ENCODE data around the gene RRP1B.

GRCh38 chr21:43743947-43744346 lies 84.6 kb downstream of the RRP1B start:
- no peak for TF ChIP-seq CTCF (conservative IDR thresholded peaks at IDR 0.05; ENCODE audit: low read depth in 2 of 2)
- no peak for TF ChIP-seq REST (IDR thresholded peaks at IDR 0.05; ENCODE audit: unreplicated experiment)
- TF ChIP-seq EZH2 (IDR thresholded peaks at IDR 0.05; ENCODE audit: low read depth, unreplicated experiment) = no peak
- TF ChIP-seq ZNF114 (CRISPR knock-in tag; IDR thresholded peaks at IDR 0.05) = no peak
- TF ChIP-seq POLR2AphosphoS5 (IDR thresholded peaks at IDR 0.05; ENCODE audit: low read depth) = no peak
- no peak for TF ChIP-seq CREB1 (CRISPR knock-in tag; IDR thresholded peaks at IDR 0.05; ENCODE audit: low read depth)
- TF ChIP-seq EZH2phosphoT487 (IDR thresholded peaks at IDR 0.05; ENCODE audit: unreplicated experiment) = no peak
- TF ChIP-seq ZNF462 (CRISPR knock-in tag; IDR thresholded peaks at IDR 0.05) = no peak
- TF ChIP-seq STAT1 (IDR thresholded peaks at IDR 0.05; ENCODE audit: unreplicated experiment) = no peak
- TF ChIP-seq NANOG (IDR thresholded peaks at IDR 0.05; ENCODE audit: borderline replicate concordance) = no peak

All from GM23338 (cell line).